Stomach (tissue), 4 donors: ENCODE measurements around the gene ODF2.

Source experiments
- POLR2AphosphoS5 ChIP-seq, 3 donors: sonication (generic); formaldehyde crosslinking; IDR thresholded peaks; one replicate each; pipeline ENCODE4 v1.6.1; 2016; ENCODE audit warnings: antibody characterized with exemption in 3 of 3
- TF ChIP-seq, protein P1 (sequence below), 7 experiments: fragments of 450-650 bp in 4 of 7; fragments of 200-600 bp in 3 of 7; sonication (generic) in 3 of 7; IDR thresholded peaks; one replicate each; pipeline ENCODE4 v1.5.1; 2016 to 2019; ENCODE audit warnings: antibody characterized with exemption in 7 of 7, control low read depth in 2 of 7, mild to moderate bottlenecking in 1 of 7

DNA sequence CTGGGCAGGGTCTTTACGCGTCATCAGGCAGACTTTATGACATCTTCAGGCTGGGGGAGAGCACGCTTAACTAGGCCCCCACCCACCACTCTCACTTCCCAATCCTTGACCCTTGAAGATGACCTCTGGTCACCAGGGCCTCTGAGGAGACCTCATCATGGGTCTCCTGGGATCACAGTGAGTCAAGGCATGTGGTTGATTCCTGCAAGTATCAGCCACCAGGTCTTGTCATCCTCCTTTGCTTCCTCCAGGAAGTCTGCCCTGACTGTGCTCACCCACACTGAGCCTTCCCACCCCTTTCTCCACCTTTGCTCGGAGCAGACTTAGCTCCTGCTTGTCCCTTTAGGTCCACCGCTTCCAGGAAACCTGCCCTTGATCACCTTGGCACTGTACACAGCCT is 17.3 kb downstream of the ODF2 start:
- TF ChIP-seq POLR2AphosphoS5 (IDR thresholded peaks at IDR 0.05) = no peak
- TF ChIP-seq, protein P1, sequence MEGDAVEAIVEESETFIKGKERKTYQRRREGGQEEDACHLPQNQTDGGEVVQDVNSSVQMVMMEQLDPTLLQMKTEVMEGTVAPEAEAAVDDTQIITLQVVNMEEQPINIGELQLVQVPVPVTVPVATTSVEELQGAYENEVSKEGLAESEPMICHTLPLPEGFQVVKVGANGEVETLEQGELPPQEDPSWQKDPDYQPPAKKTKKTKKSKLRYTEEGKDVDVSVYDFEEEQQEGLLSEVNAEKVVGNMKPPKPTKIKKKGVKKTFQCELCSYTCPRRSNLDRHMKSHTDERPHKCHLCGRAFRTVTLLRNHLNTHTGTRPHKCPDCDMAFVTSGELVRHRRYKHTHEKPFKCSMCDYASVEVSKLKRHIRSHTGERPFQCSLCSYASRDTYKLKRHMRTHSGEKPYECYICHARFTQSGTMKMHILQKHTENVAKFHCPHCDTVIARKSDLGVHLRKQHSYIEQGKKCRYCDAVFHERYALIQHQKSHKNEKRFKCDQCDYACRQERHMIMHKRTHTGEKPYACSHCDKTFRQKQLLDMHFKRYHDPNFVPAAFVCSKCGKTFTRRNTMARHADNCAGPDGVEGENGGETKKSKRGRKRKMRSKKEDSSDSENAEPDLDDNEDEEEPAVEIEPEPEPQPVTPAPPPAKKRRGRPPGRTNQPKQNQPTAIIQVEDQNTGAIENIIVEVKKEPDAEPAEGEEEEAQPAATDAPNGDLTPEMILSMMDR (IDR thresholded peaks at IDR 0.05) = no peak
